Esophagus muscularis mucosa (tissue), 4 donors: Measurements from ENCODE around the gene SYCE1.

ENCODE experiments used
- EP300 ChIP-seq: sonication (generic); formaldehyde crosslinking; IDR thresholded peaks from one replicate; pipeline ENCODE4 v1.6.1; 2017; ENCODE audit warnings: antibody characterized with exemption
- POLR2A ChIP-seq: fragments of 450-650 bp; IDR thresholded peaks from one replicate; pipeline ENCODE4 v1.6.1; 2017; ENCODE audit warnings: antibody characterized with exemption, moderate library complexity, mild to moderate bottlenecking, low read depth
- POLR2AphosphoS5 ChIP-seq, 2 donors: sonication (generic); formaldehyde crosslinking; IDR thresholded peaks; one replicate each; pipeline ENCODE4 v1.6.1; 2017; ENCODE audit warnings: antibody characterized with exemption in 2 of 2
- TF ChIP-seq, protein P1 (sequence below), 3 experiments: fragments of 200-600 bp in 2 of 3; fragments of 450-650 bp in 1 of 3; sonication (generic) in 2 of 3; IDR thresholded peaks; one replicate each; pipeline ENCODE4 v1.5.1; 2017 to 2019; ENCODE audit warnings: antibody characterized with exemption in 3 of 3, mild to moderate bottlenecking in 2 of 3, moderate library complexity in 1 of 3

- no peak for TF ChIP-seq EP300
- TF ChIP-seq, protein P1, sequence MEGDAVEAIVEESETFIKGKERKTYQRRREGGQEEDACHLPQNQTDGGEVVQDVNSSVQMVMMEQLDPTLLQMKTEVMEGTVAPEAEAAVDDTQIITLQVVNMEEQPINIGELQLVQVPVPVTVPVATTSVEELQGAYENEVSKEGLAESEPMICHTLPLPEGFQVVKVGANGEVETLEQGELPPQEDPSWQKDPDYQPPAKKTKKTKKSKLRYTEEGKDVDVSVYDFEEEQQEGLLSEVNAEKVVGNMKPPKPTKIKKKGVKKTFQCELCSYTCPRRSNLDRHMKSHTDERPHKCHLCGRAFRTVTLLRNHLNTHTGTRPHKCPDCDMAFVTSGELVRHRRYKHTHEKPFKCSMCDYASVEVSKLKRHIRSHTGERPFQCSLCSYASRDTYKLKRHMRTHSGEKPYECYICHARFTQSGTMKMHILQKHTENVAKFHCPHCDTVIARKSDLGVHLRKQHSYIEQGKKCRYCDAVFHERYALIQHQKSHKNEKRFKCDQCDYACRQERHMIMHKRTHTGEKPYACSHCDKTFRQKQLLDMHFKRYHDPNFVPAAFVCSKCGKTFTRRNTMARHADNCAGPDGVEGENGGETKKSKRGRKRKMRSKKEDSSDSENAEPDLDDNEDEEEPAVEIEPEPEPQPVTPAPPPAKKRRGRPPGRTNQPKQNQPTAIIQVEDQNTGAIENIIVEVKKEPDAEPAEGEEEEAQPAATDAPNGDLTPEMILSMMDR (IDR thresholded peaks at IDR 0.05), result no peak
- no peak for TF ChIP-seq POLR2A
- no peak for TF ChIP-seq POLR2AphosphoS5 (IDR thresholded peaks at IDR 0.05)
These were observed 10.8 kb downstream of the SYCE1 start for GRCh38 chr10:133554600-133554999.
